ENCODE results near the gene CDH5.

The CDH5 gene

DNA sequence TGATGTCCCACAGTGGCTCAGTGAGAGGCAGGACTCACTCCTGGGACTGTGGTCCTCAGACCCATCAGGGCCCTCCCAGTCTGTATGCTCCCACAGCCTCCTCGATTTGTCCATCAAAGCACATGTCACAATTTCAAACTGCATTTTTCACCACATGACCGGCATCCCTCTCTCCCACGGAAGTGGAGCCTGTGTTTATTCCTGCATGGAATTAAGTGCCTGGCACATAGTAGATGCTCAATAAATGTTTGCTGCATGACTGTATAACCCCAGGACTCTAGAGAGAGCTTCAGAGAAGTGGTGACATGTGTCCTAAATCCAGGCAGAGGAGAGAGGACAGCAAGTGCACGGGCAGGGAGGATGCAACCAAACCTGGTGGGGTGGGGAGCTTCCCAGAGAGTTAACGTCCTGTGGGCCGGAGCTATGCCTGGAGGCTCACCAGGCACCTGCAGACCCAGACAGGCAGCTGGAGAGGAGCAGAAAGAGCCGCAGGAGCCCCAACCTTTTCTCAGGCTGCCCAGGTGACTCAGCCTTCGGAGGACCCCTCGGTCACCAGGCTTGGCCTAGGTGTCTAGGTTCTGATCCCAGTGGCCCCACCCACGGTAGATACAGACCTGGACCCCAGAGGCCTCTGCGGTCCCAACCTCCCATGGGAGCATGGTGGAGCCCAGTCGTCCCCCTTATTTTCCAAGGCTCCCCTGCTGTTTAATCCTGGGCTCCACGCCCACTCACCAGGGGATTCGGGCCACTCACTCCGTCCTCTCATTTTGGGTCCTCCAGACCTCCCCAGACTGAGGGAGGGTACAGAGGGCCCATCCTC lies 5.8 kb downstream of the CDH5 start:
- TF ChIP-seq CTCF (IDR thresholded peaks at IDR 0.05; ENCODE audit: control extremely low read depth, extremely low read depth, low read depth, missing control alignments): no peak
- DNase-seq (ENCODE audit: extremely low spot score): no peak
- ChIA-PET POLR2A (no interaction called here), CTCF (interaction anchor here (0.6 to 5.9 kb wide), 5 partner anchors 10 to 33 kb away, joined by 3 to 42 read pairs (median 3); no protein-coding TSS in a partner anchor)

- CTCF ChIA-PET: interaction anchor here (5.9 kb wide), 1 partner anchor 16 kb away, joined by 42 read pairs; no protein-coding TSS in a partner anchor
- POLR2A ChIA-PET: no interaction called here
- DNase-seq (ENCODE audit: extremely low spot score): no peak
These were observed 6.3 kb downstream of the CDH5 start for GRCh38 chr16:66372898-66373155.

GRCh38 chr16:66373667-66374066 lies 7.2 kb downstream of the CDH5 start:
- ChIA-PET CTCF (interaction anchor here (1.2 kb wide), 1 partner anchor 17 kb away, joined by 3 read pairs; no protein-coding TSS in a partner anchor), POLR2A (no interaction called here)
- TF ChIP-seq CTCF (IDR thresholded peaks at IDR 0.05; ENCODE audit: control extremely low read depth, extremely low read depth, low read depth, missing control alignments): no peak
- no peak for DNase-seq (ENCODE audit: extremely low spot score)

More at GRCh38 chr16:66372898-66373155, 6.3 kb downstream of the CDH5 start:
- no peak for TF ChIP-seq CTCF (IDR thresholded peaks at IDR 0.05; ENCODE audit: control extremely low read depth, extremely low read depth, low read depth, missing control alignments)

- no peak for TF ChIP-seq CTCF (IDR thresholded peaks at IDR 0.05; ENCODE audit: control extremely low read depth, extremely low read depth, low read depth, missing control alignments)
- POLR2A ChIA-PET: no interaction called here
- CTCF ChIA-PET: interaction anchor here (1.2 kb wide), 1 partner anchor 18 kb away, joined by 3 read pairs; no protein-coding TSS in a partner anchor
- DNase-seq (ENCODE audit: extremely low spot score): no peak
These were observed 7.7 kb downstream of the CDH5 start for GRCh38 chr16:66374176-66374575.

- DNase-seq (ENCODE audit: extremely low spot score): no peak
- ChIA-PET POLR2A (no interaction called here), CTCF (interaction anchor here (0.6 to 1.2 kb wide), 2 partner anchors 17 to 18 kb away, joined by 3 to 4 read pairs; no protein-coding TSS in a partner anchor)
- TF ChIP-seq CTCF (IDR thresholded peaks at IDR 0.05; ENCODE audit: control extremely low read depth, extremely low read depth, low read depth, missing control alignments): no peak
These were observed 9.0 kb downstream of the CDH5 start for GRCh38 chr16:66375451-66375850.

DNA sequence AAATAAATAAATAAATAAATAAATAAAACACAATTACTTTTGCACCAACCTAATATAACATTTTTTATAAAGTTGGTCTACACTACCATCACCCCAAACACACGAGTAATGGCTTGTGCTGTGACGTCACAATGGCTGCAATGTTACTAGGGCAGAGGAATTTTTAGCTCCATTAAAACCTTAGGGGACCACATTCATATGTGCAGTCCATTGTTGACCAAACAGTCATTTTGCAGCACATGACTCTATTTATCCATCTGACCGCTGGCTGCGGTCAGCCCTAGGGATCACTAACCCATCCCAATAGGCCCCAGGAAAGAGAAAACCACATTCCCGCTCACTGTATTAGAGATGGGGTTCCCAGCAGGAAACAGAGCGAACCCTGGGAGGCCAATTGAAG lies 9.6 kb downstream of the CDH5 start:
- ChIA-PET POLR2A (no interaction called here), CTCF (interaction anchor here (0.6 to 1.2 kb wide), 2 partner anchors 18 to 19 kb away, joined by 3 to 4 read pairs; no protein-coding TSS in a partner anchor)
- DNase-seq (ENCODE audit: extremely low spot score): no peak

More for the DNA sequence above, 9.6 kb downstream of the CDH5 start:
- no peak for TF ChIP-seq CTCF (IDR thresholded peaks at IDR 0.05; ENCODE audit: control extremely low read depth, extremely low read depth, low read depth, missing control alignments)

Measured in GM10248 (cell line).